Adipocyte (in vitro differentiated cells): ENCODE data around the gene NDUFS8.

Source experiments
- DNase-seq: peaks from one replicate; pipeline ENCODE4 v3.0.0-alpha.2; 2015; ENCODE audit warnings: low read depth
- H3K27me3 ChIP-seq: replicated peaks from 2 replicates; pipeline ENCODE4 v1.7.0; 2013; ENCODE audit warnings: mild to moderate bottlenecking, low read length, moderate library complexity; ENCODE audit not compliant: control insufficient read depth, insufficient read depth
- H3K36me3 ChIP-seq: 2 replicates; pipeline ENCODE4 v1.7.0; 2013; ENCODE audit warnings: low read length, mild to moderate bottlenecking, moderate library complexity; ENCODE audit not compliant: control insufficient read depth, insufficient read depth, severe bottlenecking
- H3K4me1 ChIP-seq: 2 replicates; pipeline ENCODE4 v1.7.0; 2013; ENCODE audit warnings: mild to moderate bottlenecking, low read length, moderate library complexity; ENCODE audit not compliant: control insufficient read depth, insufficient read depth
- H3K4me3 ChIP-seq: 2 replicates; pipeline ENCODE4 v1.7.0; 2013; ENCODE audit warnings: mild to moderate bottlenecking, low read length, moderate library complexity
- H3K9ac ChIP-seq: 2 replicates; pipeline ENCODE4 v1.7.0; 2013; ENCODE audit warnings: mild to moderate bottlenecking, low read length, moderate library complexity
- H3K9me3 ChIP-seq: 2 replicates; pipeline ENCODE4 v1.7.0; 2013; ENCODE audit warnings: mild to moderate bottlenecking, low read length, moderate library complexity; ENCODE audit not compliant: control insufficient read depth

The NDUFS8 gene

GRCh38 chr11:67996051-67996450 is 34.4 kb upstream of the NDUFS8 start:
- no peaks in the 10 kb centered on the region for H3K4me1 ChIP-seq
- H3K9ac ChIP-seq, result no peak overlapping the region
- no peak for DNase-seq
- H3K36me3 ChIP-seq, result no peaks in the 10 kb centered on the region
- no peaks in the 10 kb centered on the region for H3K27me3 ChIP-seq
- no peak overlapping the region for H3K4me3 ChIP-seq
- H3K9me3 ChIP-seq, result no peaks in the 10 kb centered on the region

- H3K9me3 ChIP-seq, result no peaks in the 10 kb centered on the region
- DNase-seq, result no peak
Measured at GRCh38 chr11:67996622-67997474, 33.6 kb upstream of the NDUFS8 start.

DNA sequence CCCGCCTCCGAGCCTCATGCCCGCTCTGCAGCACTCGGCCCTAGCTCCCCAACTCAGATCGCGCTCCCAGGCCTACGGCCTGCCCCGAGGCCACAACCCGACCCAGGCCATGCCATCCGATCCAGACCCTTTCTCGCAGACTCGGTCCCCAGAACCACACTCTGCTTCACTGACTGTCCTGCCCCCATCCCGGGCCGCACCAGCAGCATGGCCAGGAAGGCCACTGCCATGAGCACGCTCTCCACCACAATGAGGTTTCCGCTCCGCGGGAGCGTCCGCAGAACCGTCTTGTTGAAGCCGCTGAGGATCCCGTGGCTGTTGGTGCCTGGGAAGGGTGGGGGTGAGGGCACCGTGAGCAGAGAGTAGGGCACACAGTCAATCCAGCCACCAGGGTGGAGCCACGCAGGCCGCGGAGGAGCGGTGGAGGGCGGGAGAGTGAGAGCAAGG is 33.0 kb upstream of the NDUFS8 start:
- H3K4me1 ChIP-seq, result no peaks in the 10 kb centered on the region
- H3K9me3 ChIP-seq, result no peaks in the 10 kb centered on the region
- H3K27me3 ChIP-seq, result no peaks in the 10 kb centered on the region
- H3K36me3 ChIP-seq, result no peaks in the 10 kb centered on the region
- no peak overlapping the region for H3K9ac ChIP-seq
- no peak overlapping the region for H3K4me3 ChIP-seq
- no peak for DNase-seq

More at GRCh38 chr11:67996622-67997474, 33.6 kb upstream of the NDUFS8 start:
- H3K36me3 ChIP-seq, result no peaks in the 10 kb centered on the region
- no peaks in the 10 kb centered on the region for H3K27me3 ChIP-seq
- H3K4me1 ChIP-seq, result no peaks in the 10 kb centered on the region
- H3K4me3 ChIP-seq, result no peak overlapping the region
- no peak overlapping the region for H3K9ac ChIP-seq

GRCh38 chr11:67998150-67999045 is 32.1 kb upstream of the NDUFS8 start:
- H3K36me3 ChIP-seq, result no peaks in the 10 kb centered on the region
- H3K9ac ChIP-seq, result no peak overlapping the region
- no peak for DNase-seq
- H3K4me1 ChIP-seq, result no peaks in the 10 kb centered on the region
- no peaks in the 10 kb centered on the region for H3K27me3 ChIP-seq
- H3K9me3 ChIP-seq, result no peaks in the 10 kb centered on the region
- H3K4me3 ChIP-seq, result no peak overlapping the region

DNA sequence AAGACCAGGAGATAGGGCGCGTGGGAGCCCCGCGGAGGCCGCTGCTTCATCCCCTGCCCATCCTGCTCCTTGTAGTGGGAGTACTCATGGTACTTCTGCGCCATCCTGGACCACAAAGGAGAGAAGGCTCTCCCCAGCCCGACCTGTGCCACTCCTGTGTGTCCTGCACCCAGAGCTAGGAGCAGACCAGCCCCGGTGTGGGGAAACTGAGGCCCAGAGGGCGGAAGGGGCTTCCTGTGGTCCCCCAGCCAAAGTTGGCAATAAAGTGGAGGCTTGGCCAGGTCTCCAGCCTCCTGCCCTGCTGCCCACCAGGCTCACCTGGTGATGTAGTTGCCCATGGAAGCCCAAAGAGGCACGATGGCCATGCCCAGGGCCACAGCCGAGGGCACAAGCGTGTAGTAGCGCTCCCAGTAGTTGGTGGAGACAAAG is 31.3 kb upstream of the NDUFS8 start:
- no peaks in the 10 kb centered on the region for H3K27me3 ChIP-seq
- H3K36me3 ChIP-seq, result no peaks in the 10 kb centered on the region
- no peak overlapping the region for H3K4me3 ChIP-seq
- H3K4me1 ChIP-seq, result no peaks in the 10 kb centered on the region
- no peak overlapping the region for H3K9ac ChIP-seq
- DNase-seq, result no peak
- H3K9me3 ChIP-seq, result no peaks in the 10 kb centered on the region

GRCh38 chr11:67999704-68000103 is 30.8 kb upstream of the NDUFS8 start:
- Histone ChIP-seq H3K4me1 (no peaks in the 10 kb centered on the region), H3K4me3 (no peak overlapping the region), H3K36me3 (no peaks in the 10 kb centered on the region), H3K27me3 (no peaks in the 10 kb centered on the region), H3K9me3 (no peaks in the 10 kb centered on the region), H3K9ac (no peak overlapping the region)
- no peak for DNase-seq

DNA sequence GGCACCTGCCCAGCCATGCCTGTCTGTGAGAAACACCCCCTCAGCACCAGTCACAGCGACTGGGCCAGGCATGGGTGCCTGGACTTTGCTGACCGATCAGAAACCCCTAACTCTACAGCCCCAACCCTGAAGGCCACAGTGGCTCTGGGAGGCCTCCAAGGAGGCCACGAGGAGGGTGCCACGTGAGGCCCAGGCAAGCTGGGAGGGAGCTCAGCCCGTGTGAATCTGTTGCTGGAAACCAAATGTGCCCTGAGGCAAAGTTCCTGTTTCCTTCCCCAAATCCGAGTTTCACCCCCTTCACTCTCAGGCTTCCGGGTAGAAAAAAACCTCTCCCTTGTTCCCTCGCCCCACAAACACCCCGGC is 27.9 kb upstream of the NDUFS8 start:
- DNase-seq, result no peak
- Histone ChIP-seq H3K4me3 (no peak overlapping the region), H3K27me3 (no peaks in the 10 kb centered on the region), H3K4me1 (no peaks in the 10 kb centered on the region), H3K9ac (no peak overlapping the region), H3K36me3 (no peaks in the 10 kb centered on the region), H3K9me3 (no peaks in the 10 kb centered on the region)

GRCh38 chr11:68002938-68003845 is 27.3 kb upstream of the NDUFS8 start:
- no peaks in the 10 kb centered on the region for H3K27me3 ChIP-seq
- H3K4me3 ChIP-seq, result peak overlapping the region; percentile 75
- peak; percentile 38 for DNase-seq
- peak overlapping the region; percentile 56 for H3K9ac ChIP-seq
- no peaks in the 10 kb centered on the region for H3K9me3 ChIP-seq
- H3K4me1 ChIP-seq, result no peaks in the 10 kb centered on the region
- H3K36me3 ChIP-seq, result no peaks in the 10 kb centered on the region

- no peaks in the 10 kb centered on the region for H3K4me1 ChIP-seq
- H3K36me3 ChIP-seq, result no peaks in the 10 kb centered on the region
- peak; percentile 85 for DNase-seq
- no peaks in the 10 kb centered on the region for H3K9me3 ChIP-seq
- H3K9ac ChIP-seq, result peak within 1 kb of the TSS; percentile 75
- H3K4me3 ChIP-seq, result peak within 1 kb of the TSS; percentile 75
- H3K27me3 ChIP-seq, result no peaks in the 10 kb centered on the region
Measured at GRCh38 chr11:68003846-68004550, 26.5 kb upstream of the NDUFS8 start, which contains the start of gene UNC93B1. TSS of gene UNC93B1 (minus strand) at chr11:68004097. CDS start at chr11:68004043, 54 bp downstream.

GRCh38 chr11:68004551-68005335 is 25.7 kb upstream of the NDUFS8 start:
- Histone ChIP-seq H3K36me3 (no peaks in the 10 kb centered on the region), H3K9me3 (no peaks in the 10 kb centered on the region), H3K27me3 (no peaks in the 10 kb centered on the region), H3K4me3 (peak overlapping the region; percentile 75), H3K4me1 (peaks cover 7% of the 10 kb centered on the region), H3K9ac (peak overlapping the region; percentile 75)
- DNase-seq, result no peak
